ENCODE results near the gene OSBPL6. TPM values are rescaled to one million over a fixed set of nuclear protein-coding genes. Genes with fewer than 3 reads are reported as not detected.

The OSBPL6 gene
- total and polyA plus RNA-seq, 4 donors = 1.3 to 3.3 (median 2.2) TPM

DNA sequence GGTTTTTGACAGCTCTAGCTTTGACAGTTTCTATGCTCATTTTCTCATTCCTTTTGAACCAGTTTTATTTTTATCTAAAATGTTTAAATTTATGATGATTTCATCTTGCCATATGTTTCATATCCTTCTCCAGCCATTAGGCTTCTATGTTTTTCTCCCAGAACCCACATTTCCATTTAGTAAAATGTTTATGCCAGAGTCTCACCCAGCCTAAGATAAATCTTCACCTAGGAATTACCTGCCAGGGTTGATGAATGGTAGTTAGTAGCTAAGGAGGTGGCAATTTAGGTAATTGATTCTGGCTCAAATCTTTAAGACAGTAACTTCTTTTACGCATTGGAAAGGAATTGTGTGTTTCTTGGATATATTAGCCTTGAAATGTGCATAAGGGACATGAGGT is 173.0 kb downstream of the OSBPL6 start:
- Histone ChIP-seq H3K27me3 (ENCODE audit: control insufficient read depth in 4 of 4, insufficient read depth in 4 of 4, low read length in 3 of 4) (no peaks in the 10 kb centered on the region), H3K27ac (ENCODE audit: low read depth in 1 of 2, low read length in 2 of 2) (no peak overlapping the region), H3K9ac (ENCODE audit: low read depth in 1 of 2, low read length in 2 of 2) (no peak overlapping the region), H3K9me3 (ENCODE audit: control insufficient read depth in 4 of 4, low read length in 3 of 4) (no peaks in the 10 kb centered on the region), H3K36me3 (ENCODE audit: control insufficient read depth in 4 of 4, insufficient read depth in 3 of 4, low read depth in 1 of 4, low read length in 3 of 4) (peaks cover 0 to 3% (median 1%) of the 10 kb centered on the region in 4 donors), H3K4me3 (ENCODE audit: low read depth in 1 of 3, low read length in 3 of 3) (no peak overlapping the region), H3K4me1 (ENCODE audit: control insufficient read depth in 4 of 4, insufficient read depth in 4 of 4, low read length in 3 of 4) (no peaks in the 10 kb centered on the region)
- 94% methylated on average over 1 of the region's 1 CpG for WGBS
- DNase-seq (ENCODE audit: low spot score) = no peak
- no peak for TF ChIP-seq HNF4A (conservative IDR thresholded peaks at IDR 0.05)
- no peak for TF ChIP-seq JUND (IDR thresholded peaks at IDR 0.05)
- no peak for TF ChIP-seq NR2F2 (IDR thresholded peaks at IDR 0.05)
- TF ChIP-seq, protein P1, sequence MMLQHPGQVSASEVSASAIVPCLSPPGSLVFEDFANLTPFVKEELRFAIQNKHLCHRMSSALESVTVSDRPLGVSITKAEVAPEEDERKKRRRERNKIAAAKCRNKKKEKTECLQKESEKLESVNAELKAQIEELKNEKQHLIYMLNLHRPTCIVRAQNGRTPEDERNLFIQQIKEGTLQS (IDR thresholded peaks at IDR 0.05) = no peak
- TF ChIP-seq RAD21 (IDR thresholded peaks at IDR 0.05) = no peak
- no peak for TF ChIP-seq TAF1 (conservative IDR thresholded peaks at IDR 0.05)
- no peak for TF ChIP-seq EGR1 (IDR thresholded peaks at IDR 0.05; ENCODE audit: low read depth in 2 of 2)
- TF ChIP-seq YY1 (IDR thresholded peaks at IDR 0.05) = no peak
- TF ChIP-seq FOXA1 (IDR thresholded peaks at IDR 0.05) = no peak
- TF ChIP-seq SP1 (IDR thresholded peaks at IDR 0.05) = no peak
- no peak for TF ChIP-seq RXRA (IDR thresholded peaks at IDR 0.05)
- TF ChIP-seq, protein P2, sequence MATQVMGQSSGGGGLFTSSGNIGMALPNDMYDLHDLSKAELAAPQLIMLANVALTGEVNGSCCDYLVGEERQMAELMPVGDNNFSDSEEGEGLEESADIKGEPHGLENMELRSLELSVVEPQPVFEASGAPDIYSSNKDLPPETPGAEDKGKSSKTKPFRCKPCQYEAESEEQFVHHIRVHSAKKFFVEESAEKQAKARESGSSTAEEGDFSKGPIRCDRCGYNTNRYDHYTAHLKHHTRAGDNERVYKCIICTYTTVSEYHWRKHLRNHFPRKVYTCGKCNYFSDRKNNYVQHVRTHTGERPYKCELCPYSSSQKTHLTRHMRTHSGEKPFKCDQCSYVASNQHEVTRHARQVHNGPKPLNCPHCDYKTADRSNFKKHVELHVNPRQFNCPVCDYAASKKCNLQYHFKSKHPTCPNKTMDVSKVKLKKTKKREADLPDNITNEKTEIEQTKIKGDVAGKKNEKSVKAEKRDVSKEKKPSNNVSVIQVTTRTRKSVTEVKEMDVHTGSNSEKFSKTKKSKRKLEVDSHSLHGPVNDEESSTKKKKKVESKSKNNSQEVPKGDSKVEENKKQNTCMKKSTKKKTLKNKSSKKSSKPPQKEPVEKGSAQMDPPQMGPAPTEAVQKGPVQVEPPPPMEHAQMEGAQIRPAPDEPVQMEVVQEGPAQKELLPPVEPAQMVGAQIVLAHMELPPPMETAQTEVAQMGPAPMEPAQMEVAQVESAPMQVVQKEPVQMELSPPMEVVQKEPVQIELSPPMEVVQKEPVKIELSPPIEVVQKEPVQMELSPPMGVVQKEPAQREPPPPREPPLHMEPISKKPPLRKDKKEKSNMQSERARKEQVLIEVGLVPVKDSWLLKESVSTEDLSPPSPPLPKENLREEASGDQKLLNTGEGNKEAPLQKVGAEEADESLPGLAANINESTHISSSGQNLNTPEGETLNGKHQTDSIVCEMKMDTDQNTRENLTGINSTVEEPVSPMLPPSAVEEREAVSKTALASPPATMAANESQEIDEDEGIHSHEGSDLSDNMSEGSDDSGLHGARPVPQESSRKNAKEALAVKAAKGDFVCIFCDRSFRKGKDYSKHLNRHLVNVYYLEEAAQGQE (IDR thresholded peaks at IDR 0.05) = no peak
- TF ChIP-seq, protein P3, sequence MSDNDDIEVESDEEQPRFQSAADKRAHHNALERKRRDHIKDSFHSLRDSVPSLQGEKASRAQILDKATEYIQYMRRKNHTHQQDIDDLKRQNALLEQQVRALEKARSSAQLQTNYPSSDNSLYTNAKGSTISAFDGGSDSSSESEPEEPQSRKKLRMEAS (IDR thresholded peaks at IDR 0.05) = no peak
- TF ChIP-seq, protein P4, sequence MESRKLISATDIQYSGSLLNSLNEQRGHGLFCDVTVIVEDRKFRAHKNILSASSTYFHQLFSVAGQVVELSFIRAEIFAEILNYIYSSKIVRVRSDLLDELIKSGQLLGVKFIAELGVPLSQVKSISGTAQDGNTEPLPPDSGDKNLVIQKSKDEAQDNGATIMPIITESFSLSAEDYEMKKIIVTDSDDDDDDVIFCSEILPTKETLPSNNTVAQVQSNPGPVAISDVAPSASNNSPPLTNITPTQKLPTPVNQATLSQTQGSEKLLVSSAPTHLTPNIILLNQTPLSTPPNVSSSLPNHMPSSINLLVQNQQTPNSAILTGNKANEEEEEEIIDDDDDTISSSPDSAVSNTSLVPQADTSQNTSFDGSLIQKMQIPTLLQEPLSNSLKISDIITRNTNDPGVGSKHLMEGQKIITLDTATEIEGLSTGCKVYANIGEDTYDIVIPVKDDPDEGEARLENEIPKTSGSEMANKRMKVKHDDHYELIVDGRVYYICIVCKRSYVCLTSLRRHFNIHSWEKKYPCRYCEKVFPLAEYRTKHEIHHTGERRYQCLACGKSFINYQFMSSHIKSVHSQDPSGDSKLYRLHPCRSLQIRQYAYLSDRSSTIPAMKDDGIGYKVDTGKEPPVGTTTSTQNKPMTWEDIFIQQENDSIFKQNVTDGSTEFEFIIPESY (IDR thresholded peaks at IDR 0.05) = no peak
- no peak for TF ChIP-seq HNF4G (IDR thresholded peaks at IDR 0.05)
- no peak for TF ChIP-seq GABPA (IDR thresholded peaks at IDR 0.05 in 1 of 2, conservative IDR thresholded peaks at IDR 0.05 in 1 of 2)
- TF ChIP-seq FOXA2 (IDR thresholded peaks at IDR 0.05) = no peak

DNA sequence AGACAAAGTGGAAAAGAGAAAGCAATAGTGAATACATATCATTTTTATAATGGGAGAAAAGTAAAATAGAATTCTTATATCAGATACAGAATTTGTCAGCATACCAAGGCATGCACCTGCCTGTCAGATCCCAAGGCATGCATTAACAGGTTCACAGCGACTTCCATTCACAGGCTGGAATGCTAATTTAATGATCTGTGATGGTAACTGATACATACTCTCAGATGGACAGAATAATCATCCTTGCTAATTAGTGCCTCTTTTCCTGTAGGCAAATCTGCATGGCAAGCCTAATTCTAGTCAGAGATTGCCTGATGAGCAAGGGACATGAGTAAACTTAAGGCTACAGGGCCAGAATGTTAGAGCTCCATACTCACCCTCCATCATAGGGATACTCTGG is 180.6 kb downstream of the OSBPL6 start:
- Histone ChIP-seq H3K27me3 (ENCODE audit: control insufficient read depth in 4 of 4, insufficient read depth in 4 of 4, low read length in 3 of 4) (no peaks in the 10 kb centered on the region), H3K27ac (ENCODE audit: low read depth in 1 of 2, low read length in 2 of 2) (no peak overlapping the region), H3K4me1 (ENCODE audit: control insufficient read depth in 4 of 4, insufficient read depth in 4 of 4, low read length in 3 of 4) (no peaks in the 10 kb centered on the region), H3K9me3 (ENCODE audit: control insufficient read depth in 4 of 4, low read length in 3 of 4) (no peaks in the 10 kb centered on the region), H3K4me3 (ENCODE audit: low read depth in 1 of 3, low read length in 3 of 3) (no peak overlapping the region), H3K36me3 (ENCODE audit: control insufficient read depth in 4 of 4, insufficient read depth in 3 of 4, low read depth in 1 of 4, low read length in 3 of 4) (peaks cover 0 to 7% (median 4%) of the 10 kb centered on the region in 4 donors), H3K9ac (ENCODE audit: low read depth in 1 of 2, low read length in 2 of 2) (no peak overlapping the region)
- TF ChIP-seq HNF4A (conservative IDR thresholded peaks at IDR 0.05) (no peak), RXRA (IDR thresholded peaks at IDR 0.05) (no peak), JUND (IDR thresholded peaks at IDR 0.05) (no peak), NR2F2 (IDR thresholded peaks at IDR 0.05) (no peak), FOXA1 (IDR thresholded peaks at IDR 0.05) (no peak), GABPA (IDR thresholded peaks at IDR 0.05 in 1 of 2, conservative IDR thresholded peaks at IDR 0.05 in 1 of 2) (no peak)
- TF ChIP-seq, protein P2 (IDR thresholded peaks at IDR 0.05) = no peak
- TF ChIP-seq, protein P1 (IDR thresholded peaks at IDR 0.05) = no peak
- TF ChIP-seq, protein P5, sequence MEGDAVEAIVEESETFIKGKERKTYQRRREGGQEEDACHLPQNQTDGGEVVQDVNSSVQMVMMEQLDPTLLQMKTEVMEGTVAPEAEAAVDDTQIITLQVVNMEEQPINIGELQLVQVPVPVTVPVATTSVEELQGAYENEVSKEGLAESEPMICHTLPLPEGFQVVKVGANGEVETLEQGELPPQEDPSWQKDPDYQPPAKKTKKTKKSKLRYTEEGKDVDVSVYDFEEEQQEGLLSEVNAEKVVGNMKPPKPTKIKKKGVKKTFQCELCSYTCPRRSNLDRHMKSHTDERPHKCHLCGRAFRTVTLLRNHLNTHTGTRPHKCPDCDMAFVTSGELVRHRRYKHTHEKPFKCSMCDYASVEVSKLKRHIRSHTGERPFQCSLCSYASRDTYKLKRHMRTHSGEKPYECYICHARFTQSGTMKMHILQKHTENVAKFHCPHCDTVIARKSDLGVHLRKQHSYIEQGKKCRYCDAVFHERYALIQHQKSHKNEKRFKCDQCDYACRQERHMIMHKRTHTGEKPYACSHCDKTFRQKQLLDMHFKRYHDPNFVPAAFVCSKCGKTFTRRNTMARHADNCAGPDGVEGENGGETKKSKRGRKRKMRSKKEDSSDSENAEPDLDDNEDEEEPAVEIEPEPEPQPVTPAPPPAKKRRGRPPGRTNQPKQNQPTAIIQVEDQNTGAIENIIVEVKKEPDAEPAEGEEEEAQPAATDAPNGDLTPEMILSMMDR (IDR thresholded peaks at IDR 0.05; ENCODE audit: low read depth, low read length, missing input control) = no peak
- DNase-seq (ENCODE audit: low spot score) = no peak
- WGBS = 91% methylated on average over 1 of the region's 1 CpG

All from liver (tissue), 9 donors.